Astrocyte of the cerebellum (primary cell): ENCODE data around the gene CLEC17A.
"Not testable (repeated sequence)": the region's sequence is repeated elsewhere in the genome, so short reads cannot be mapped to it uniquely, and the experiment has no call there.

ENCODE experiments used
- DNase-seq: peaks from one replicate; pipeline ENCODE4 v3.0.0-alpha.2; 2011; ENCODE audit warnings: low read depth
- H3K4me3 ChIP-seq: 2 replicates; pipeline ENCODE4 v1.5.1; 2011; ENCODE audit warnings: mild to moderate bottlenecking, low read depth, low read length, moderate library complexity
- in situ Hi-C: cut with HindIII; loops from 2 replicates; pipeline ENCODE4 v1.10.0; 2017; ENCODE audit warnings: low sequenced_read_pairs
- TF ChIP-seq, protein P1 (sequence below): IDR thresholded peaks from 2 replicates; pipeline ENCODE4 v1.5.1; 2012; ENCODE audit warnings: low read length, low read depth, moderate library complexity, mild to moderate bottlenecking; ENCODE audit errors: missing control alignments

CLEC17A gene

DNA sequence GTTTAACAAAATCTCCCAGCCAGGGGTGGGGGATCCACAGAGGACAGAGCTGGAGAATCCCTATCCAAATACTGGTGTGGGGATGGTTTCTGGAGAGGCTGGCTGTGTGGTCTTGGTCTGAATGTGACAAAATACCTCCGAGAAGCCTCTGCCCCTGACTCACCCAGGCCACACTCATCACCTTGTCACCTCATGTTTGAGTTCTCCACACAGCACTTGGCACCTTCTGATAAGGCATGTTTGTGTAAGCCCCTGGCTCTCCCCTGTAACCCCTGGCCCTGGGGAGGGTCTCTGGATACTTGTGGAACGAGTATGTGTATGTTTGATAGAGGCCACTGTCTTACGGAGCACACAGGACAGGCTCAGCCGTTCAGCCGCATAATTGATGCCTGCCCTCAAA, 38.8 kb upstream of the CLEC17A start:
- in situ Hi-C loops, result no loop called here
- DNase-seq, result no peak
- no peak overlapping the region for H3K4me3 ChIP-seq
- TF ChIP-seq, protein P1, sequence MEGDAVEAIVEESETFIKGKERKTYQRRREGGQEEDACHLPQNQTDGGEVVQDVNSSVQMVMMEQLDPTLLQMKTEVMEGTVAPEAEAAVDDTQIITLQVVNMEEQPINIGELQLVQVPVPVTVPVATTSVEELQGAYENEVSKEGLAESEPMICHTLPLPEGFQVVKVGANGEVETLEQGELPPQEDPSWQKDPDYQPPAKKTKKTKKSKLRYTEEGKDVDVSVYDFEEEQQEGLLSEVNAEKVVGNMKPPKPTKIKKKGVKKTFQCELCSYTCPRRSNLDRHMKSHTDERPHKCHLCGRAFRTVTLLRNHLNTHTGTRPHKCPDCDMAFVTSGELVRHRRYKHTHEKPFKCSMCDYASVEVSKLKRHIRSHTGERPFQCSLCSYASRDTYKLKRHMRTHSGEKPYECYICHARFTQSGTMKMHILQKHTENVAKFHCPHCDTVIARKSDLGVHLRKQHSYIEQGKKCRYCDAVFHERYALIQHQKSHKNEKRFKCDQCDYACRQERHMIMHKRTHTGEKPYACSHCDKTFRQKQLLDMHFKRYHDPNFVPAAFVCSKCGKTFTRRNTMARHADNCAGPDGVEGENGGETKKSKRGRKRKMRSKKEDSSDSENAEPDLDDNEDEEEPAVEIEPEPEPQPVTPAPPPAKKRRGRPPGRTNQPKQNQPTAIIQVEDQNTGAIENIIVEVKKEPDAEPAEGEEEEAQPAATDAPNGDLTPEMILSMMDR, result no peak

DNA sequence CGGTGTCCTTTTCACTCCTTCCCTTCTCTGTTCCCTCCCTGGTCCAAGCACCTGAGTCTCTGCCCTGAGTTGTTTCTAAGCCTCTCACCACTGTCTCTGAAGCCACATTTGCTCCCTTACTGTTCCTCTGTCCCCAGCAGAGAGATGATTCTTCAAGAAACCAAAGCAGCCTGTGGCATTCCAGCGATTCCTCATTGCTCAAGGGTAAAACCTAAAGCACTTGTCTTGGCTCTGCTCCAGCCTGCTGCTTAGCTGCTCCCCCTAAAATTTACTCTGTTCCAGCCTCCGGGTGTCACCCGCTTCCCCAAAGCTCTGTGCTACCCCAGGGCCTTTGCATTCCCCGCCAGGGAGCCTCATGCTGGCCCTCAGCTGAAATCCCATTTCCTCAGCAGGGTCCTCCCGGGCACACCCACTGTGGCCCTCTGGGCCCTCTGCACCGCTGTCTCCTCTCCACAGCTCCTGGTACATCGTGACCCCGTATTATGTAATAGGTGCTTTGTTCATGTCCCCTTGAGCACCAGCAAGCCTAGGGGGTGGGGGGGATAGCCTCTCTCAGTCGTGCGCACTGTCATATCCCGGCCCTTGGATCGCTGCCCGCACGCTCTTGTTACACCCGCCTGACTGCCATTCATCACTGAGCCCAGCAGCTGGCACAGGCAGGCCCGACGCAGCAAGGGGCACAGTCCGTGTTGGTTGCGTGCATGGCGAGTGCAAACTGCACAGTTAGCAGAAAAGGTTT, 37.7 kb upstream of the CLEC17A start:
- H3K4me3 ChIP-seq, result no peak overlapping the region
- TF ChIP-seq, protein P1, result no peak
- in situ Hi-C loops, result no loop called here
- DNase-seq, result no peak

DNA sequence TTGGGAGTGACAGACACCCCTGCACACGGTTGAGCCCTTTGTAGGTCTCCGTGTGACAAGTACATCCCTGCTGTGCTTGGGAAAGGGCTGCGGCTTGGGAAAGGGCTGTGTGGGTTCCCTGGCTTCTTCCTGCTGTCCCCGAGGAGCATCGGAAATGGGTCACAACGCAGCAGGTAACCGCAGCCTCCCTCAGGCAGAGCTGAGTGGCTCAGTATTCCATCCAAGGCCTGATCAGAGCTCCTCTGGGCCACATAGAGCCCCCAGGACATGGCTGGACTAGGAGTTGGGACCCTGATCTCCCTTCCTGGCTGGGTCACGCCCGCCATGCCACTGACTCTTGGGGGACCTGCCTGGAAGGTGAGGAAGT, 37.2 kb upstream of the CLEC17A start:
- TF ChIP-seq, protein P1, result no peak

DNA sequence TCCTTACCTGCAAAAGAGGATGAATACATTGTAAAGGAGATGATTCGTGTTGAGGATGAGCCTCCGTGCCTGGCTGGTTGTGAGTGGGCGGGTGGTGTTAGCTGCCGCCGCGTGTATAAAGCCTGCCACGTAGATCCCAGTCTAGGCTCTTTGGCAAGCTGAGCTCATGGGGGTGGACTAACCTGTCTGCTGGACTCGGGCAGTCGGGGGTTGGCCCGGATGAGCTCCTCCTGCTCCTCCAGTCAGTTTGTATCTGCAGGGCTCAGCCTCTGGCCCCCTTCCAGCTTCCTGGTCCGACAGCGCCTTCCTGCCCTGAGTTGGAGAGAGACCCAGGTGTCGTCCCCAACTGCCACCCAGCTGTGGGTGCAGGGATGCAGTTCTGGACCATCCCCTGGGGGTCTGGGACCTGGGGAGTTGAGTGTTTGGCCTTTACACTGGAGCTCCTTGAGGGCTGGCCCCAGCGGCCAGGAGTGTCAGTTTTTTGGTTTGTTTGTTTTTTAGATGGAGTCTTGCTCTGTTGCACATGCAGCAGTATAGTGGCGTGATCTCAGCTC, 32.6 kb upstream of the CLEC17A start:
- in situ Hi-C loops, result no loop called here
- TF ChIP-seq, protein P1, result no peak
- no peak for DNase-seq
- no peak overlapping the region for H3K4me3 ChIP-seq

More for the DNA sequence above, 37.2 kb upstream of the CLEC17A start:
- H3K4me3 ChIP-seq, result no peak overlapping the region
- in situ Hi-C loops, result no loop called here
- no peak for DNase-seq

DNA sequence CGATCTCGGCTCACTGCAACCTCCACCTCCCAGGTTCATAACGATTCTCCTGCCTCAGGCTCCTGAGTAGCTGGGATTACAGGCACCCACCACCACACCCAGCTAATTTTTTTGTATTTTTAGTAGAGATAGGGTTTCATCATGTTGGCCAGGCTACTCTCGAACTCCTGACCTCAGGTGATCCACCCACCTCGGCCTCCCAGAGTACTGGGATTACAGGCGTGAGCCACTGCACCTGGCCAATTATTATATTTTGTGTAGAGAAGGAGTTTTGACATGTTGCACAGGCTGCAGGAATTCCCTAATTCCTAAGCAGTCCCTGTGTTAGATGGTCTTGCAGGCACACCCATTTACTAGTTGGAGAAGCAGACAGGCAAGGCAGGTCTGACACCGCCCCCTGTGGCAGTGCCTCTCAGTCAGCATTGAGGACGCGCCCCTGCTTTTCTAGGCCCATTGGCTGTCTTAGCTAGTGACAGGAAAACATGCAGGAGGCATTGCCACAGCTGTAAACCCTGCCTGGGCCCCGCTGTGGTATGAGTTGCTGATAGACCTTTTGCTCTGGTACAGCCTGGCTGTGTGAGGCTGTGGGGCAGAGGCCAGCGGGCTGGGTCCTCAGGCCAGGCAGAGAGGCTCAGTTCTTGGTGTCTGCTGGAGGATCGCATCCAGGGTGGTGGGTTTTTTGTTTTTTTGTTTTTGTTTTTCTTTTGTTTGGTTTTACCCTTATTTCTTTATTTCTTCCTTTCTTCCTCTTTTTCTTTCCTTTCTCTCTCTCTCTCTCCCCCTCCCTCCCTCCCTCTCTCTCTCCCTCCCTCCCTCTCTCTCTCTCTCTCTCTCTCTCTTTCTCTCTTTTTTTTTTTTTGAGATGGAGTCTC, 31.5 kb upstream of the CLEC17A start:
- in situ Hi-C loops, H3K4me3 ChIP-seq, DNase-seq: not testable (repeated sequence)

DNA sequence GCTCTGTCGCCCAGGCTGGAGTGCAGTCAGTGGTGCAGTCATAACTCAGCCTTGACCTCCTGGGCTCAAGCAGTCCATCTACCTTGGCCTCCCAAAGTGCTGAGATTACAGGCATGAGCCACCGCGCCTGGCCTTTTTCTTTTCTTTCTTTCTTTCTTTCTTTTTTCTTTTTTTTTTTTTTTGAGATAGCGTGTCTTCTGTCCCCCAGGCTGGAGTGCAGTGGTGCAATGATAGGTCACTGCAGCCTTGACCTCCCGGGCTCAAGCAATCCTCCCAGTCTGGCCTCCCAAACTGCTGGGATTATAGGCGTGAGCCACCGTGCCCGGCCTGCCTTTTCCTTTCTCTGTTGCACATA, 30.9 kb upstream of the CLEC17A start:
- H3K4me3 ChIP-seq, in situ Hi-C loops, DNase-seq: not testable (repeated sequence)

DNA sequence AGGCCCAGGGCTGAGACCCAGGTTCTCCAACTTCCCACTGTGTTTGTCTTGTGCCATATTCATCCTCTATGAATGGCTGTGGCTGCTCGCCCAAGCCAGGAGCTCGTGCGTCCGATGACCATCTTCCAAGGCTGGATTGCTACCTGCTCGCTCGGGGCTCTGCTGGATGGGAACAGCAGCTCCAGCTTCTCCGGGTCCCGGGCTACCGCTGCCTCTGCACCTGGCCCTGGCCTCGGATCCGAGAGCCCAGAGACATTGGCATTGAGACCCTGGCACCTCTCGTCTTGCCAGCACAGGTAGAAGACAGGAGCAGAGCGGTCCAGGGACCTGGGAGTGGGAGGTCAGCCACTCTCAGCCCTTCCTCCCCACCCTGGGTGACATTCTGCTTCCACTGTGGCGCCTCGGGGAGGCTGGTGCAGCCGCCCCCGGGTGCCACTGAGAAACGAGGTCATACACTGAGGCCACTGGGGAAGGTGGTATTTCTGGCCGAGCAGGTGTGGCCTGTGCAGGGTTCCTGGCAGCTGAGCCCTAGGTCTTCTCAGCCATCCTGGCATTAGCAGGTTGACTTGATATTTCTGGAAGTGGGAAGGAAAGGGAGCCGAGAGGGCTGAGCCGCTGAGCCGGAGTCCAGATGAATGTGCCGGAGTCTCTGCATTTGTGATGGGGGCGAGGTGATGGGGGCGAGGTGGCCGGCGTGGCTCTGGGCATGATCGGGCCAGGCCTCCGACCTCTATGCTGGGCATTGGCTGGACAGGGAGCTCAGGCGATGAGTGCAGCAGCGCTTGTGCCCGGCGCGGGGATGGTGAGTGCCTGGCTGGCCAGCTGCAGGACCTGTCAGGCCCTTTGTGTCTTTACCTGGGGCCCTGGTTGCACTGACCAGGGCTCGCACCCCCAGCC, 29.6 kb upstream of the CLEC17A start:
- DNase-seq, result no peak
- TF ChIP-seq, protein P1, result no peak
- H3K4me3 ChIP-seq, result no peak overlapping the region
- in situ Hi-C loops, result no loop called here
